NCI-H526 (cell line): ENCODE data around the gene ADAMTS9.

Experiments used
- DNase-seq, 2 experiments: peaks; one replicate each; lab custom pipeline; 2025; lab: John Stamatoyannopoulos, UW

The ADAMTS9 gene

DNA sequence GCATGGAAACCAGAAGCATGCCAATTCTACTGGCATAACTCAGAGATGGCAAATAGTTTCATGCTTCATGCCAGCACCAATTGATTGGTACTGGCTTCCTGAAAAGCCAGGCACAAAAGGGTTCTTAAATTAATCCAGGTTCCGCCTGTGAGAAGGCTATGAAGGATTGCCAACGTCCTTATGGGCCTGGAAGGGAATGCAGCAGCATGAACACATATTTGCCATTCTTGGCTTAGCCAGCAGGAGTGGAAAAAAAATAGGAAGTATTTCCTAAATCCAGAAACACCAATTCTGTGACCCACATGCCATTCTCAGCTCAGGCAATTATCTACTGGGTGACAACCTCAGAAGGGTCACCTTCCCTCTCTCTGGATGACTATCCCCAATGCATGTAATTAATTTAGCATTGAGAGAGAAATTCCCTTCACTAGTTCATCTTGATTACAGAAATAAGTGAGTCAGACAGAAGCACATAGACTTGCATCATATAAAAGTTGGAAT lies 36.0 kb downstream of the ADAMTS9 start:
- DNase-seq, result no peak

GRCh38 chr3:64651303-64651702 lies 36.5 kb downstream of the ADAMTS9 start:
- DNase-seq, result no peak

DNA sequence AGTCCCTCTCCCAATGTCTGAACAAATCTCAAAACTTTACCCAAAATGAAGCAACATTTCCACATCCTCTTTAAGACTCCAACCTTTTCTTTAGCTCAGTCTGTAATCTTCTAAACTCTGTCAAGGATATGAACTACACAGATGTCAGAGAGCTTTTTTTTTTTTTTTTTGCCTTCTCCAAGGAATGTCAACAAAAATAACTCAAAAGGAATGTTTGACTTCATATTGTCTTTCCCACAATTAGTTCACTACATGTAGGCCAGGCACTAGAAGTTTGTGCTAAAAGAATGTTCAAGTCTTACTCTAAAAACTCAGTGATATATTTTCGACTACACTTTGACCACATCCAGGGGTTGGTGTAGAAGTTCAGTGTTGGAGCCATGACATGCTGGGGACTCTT lies 37.1 kb downstream of the ADAMTS9 start:
- DNase-seq, result no peak

DNA sequence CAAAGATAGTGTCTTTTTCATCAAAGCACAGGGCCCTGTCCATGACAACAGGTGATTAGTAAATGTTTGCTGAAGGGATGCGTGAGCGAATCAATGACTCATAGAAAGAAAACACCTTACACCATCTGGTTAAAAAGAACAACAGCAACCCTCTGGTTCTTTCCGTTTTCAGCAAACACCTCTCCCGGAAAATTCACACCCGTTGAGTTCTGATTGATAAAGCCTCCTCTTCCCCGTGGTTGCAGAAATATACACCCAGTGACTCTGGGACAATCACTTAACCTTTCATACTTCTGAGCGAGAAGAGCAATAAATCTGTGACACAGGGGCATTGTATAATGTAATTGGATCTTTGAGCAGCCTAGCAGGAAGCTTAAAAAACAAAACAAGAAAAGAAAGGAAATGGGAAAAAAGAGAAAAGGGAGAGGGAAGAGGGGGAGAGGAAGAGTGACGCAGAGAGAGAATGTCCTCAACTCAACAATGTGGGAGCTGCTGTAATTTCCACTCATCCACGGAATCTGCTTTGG lies 37.6 kb downstream of the ADAMTS9 start:
- DNase-seq, result no peak

GRCh38 chr3:64648927-64649906 lies 38.6 kb downstream of the ADAMTS9 start:
- no peak for DNase-seq

DNA sequence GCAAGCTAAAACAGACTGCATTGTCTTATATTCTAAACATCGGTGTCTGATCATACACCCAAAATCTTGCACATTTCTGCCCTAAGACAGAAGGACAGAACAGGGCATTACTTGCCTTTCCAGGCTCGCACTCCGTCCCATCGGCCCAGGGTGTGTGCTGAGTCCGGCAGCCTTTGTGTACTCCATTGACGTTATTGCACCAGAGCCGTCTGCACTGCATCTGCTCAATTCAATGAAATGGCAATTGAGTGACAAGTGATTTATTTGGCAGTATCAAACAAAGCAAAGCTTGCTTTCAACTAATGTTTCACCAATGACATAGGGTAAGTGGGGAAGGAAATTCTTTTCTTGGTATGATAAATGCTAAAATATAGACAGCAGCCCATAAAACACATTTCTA lies 40.0 kb downstream of the ADAMTS9 start:
- DNase-seq, result no peak

- DNase-seq, result no peak
Measured at GRCh38 chr3:64645243-64645642, 42.6 kb downstream of the ADAMTS9 start.

- no peak for DNase-seq
Measured at GRCh38 chr3:64644483-64644882, 43.3 kb downstream of the ADAMTS9 start.

DNA sequence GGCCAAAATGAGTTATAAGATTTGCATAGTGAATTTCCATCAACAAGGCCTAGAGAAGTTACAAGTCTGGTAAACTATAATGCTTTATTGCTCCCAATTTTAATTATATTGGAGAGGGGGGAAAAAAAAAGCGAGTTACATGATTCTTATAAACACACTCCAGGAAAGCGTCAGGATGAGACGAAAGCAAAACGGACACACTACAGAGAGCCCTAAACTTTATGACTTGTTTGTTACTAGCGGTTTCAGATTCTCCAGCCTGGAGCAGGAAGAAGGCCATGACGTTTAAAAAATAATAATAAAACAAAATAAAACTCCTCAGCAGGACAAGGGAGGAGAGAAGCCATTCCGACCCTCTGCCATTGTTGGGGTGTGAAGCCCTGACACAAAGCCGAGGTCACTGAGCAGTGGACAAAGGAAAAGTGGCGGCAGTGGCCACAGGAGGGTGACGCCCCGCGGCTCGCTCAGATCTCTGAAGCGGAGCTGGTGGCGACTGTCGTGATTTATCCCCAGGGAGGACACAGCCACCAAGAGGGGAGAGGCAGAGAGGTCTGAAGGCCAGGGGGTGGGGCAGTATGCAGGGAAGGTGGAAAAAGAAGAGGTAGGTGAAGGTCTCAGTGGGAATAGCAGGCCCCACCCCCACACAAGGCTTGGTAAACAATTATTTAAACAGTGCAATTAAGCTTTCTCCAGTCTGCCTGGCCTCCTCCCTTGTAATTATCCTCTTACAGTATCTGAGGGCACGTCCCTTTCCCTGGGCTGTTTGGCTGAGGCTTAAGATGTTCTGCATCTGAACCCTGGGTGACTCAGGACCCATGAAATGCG lies 45.3 kb downstream of the ADAMTS9 start:
- DNase-seq, result no peak

DNA sequence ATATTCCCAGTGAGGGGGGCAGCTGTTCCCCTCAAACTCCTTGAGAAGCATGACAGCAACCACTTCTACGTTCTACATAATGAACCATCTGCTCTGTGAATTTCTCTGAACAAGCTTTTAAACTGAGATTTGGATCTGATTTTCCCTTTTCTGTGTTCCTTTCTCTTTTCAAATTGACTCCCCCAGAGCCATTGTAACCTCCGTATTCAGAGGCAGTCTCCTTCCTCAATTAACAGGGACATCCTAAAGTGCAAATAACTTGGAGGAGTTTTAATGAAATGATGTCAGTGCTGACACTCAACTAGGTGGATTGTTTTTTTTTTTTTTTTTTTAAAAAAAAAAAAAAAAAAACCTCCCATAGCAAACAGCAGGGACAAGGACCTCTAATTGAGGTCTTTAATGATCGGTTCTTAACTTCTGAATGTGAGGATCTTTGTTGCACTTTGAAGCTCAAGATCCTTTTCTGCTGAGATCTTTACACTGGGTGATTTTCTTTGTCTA lies 48.8 kb downstream of the ADAMTS9 start:
- DNase-seq, result no peak

GRCh38 chr3:64638511-64638910 lies 49.3 kb downstream of the ADAMTS9 start:
- no peak for DNase-seq

GRCh38 chr3:64634417-64634816 lies 53.4 kb downstream of the ADAMTS9 start:
- DNase-seq, result no peak

DNA sequence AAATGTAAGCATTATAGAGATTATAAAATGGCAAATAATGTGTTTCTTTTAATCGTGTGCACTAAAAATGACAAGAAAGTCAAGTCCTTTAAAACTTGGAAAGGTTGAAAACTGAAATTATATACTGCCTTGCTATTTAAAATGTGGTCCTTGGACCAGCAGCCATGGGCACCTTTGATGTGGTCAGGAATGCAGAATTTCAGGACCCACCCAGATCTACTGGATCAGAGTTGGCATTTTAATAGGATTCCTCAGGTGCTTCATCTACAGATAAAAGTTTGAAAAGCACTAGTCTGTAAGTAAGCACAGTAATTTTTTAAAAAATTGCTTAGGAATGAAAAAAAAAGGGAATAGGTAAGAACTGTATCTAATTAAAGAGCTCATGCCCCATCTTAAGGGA lies 55.8 kb downstream of the ADAMTS9 start:
- DNase-seq, result no peak

- no peak for DNase-seq
Measured at GRCh38 chr3:64627471-64628321, 60.1 kb downstream of the ADAMTS9 start.

GRCh38 chr3:64627042-64627441 lies 60.8 kb downstream of the ADAMTS9 start:
- DNase-seq, result no peak

DNA sequence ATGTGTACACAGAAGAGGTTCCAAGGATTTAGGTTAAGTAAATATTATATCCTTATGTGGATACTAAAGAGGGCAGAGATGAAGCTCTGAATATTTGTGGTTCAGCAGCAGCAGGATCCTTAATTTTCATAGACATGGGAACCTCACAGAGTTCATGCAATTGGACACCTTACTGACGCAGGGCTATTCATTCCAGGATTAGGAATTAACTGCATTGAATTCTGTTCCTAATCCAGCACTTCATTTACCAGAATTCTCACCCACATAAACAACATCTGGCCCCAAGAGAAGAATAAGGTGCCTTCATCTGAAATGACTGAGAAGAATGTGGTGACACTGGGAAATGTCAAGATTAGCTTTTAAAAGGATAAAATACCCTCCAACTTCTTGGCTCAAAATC lies 62.4 kb downstream of the ADAMTS9 start:
- no peak for DNase-seq

GRCh38 chr3:64623125-64623524 lies 64.7 kb downstream of the ADAMTS9 start:
- no peak for DNase-seq

- DNase-seq, result no peak
Measured at GRCh38 chr3:64621726-64622395, 65.9 kb downstream of the ADAMTS9 start.

DNA sequence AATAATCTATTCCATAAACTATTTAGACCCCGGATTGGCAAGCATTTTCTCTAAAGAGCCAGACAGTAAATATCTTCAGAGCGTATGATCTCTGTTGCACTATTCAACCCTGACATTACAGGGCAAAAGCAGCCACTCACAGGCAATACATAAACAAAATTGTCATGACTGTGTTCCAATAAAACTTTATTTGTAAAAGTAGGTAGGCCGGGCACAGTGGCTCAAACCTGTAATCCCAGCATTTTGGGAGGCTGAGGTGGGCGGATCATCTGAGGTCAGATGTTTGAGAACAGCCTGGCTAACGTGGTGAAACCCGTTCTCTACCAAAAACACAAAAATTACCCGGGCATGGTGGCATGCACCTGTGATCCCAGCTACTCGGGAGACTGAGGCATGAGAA lies 66.5 kb downstream of the ADAMTS9 start:
- DNase-seq, result no peak

DNA sequence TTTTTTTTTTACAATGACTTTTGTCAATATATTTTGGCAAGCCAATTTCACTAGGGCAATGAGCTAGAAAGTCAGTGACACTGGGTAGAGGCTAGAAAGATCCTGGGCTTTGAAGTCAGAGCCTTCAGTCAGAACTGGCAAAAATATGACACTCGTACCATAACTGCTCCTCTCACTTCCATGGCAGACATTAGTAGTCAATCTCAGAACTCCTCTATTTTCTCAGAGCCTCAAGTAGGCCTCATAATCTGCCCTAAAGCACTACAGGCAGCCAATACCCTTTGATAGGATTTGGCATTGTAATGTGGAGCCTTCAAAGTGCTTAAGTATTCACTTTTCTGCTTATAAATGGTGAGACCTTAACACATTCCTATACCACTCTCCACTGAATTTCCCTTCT lies 67.8 kb downstream of the ADAMTS9 start:
- no peak for DNase-seq

- DNase-seq, result no peak
Measured at GRCh38 chr3:64619216-64619615, 68.6 kb downstream of the ADAMTS9 start.
